IMR-90 (cell line): ENCODE measurements around the gene AP3M1. TPM values are rescaled to one million over a fixed set of nuclear protein-coding genes. Genes with fewer than 3 reads are reported as not detected.

Source experiments
- ATAC-seq: fragments of 200-7000 bp; cut with Tn5 transposase; 2 replicates; pipeline ENCODE4 v1.9.1; 2020; ENCODE audit warnings: low read depth, mild to moderate bottlenecking, moderate library complexity
- BruUV-seq: library from RNA; stranded (reverse); fragments of 400-500 nt; replicated peaks from 2 replicates; lab custom pipeline; 2021; lab: Mats Ljungman, UMichigan
- CTCF ChIA-PET: fragments of 300-600 bp; formaldehyde crosslinking; extraction: SDS; loops from one replicate; lab custom pipeline; 2021; ENCODE audit warnings: antibody characterized with exemption; lab: Yijun Ruan, JAX
- POLR2A ChIA-PET: fragments of 300-600 bp; sonication (Branson Sonifier 250); formaldehyde crosslinking; loops from one replicate; lab custom pipeline; 2022; ENCODE audit warnings: antibody characterized with exemption; ENCODE audit not compliant: unreplicated experiment; lab: Charles Lee
- DNase-seq: peaks from one replicate; pipeline ENCODE4 v3.0.0; 2013
- H2AFZ ChIP-seq: replicated peaks from 2 replicates; pipeline ENCODE3; 2013; ENCODE audit warnings: low read length, mild to moderate bottlenecking; ENCODE audit not compliant: poor library complexity
- H2AK5ac ChIP-seq: 2 replicates; pipeline ENCODE4 v1.6.1; 2013; ENCODE audit warnings: low read depth, low read length, inconsistent platforms
- H2AK9ac ChIP-seq: replicated peaks from 2 replicates; pipeline ENCODE3; 2013; ENCODE audit warnings: mild to moderate bottlenecking, low read depth, low read length, moderate library complexity; ENCODE audit not compliant: poor library complexity
- H2BK120ac ChIP-seq: 2 replicates; pipeline ENCODE4 v1.6.1; 2013; ENCODE audit warnings: low read depth, low read length, inconsistent platforms
- H2BK15ac ChIP-seq: 3 replicates; pipeline ENCODE4 v1.6.1; 2013; ENCODE audit warnings: low read depth, low read length, inconsistent platforms
- H2BK20ac ChIP-seq: 2 replicates; pipeline ENCODE4 v1.6.1; 2013; ENCODE audit warnings: low read depth, mild to moderate bottlenecking, inconsistent platforms, low read length, moderate library complexity
- H2BK5ac ChIP-seq: 2 replicates; pipeline ENCODE4 v1.6.1; 2013; ENCODE audit warnings: mild to moderate bottlenecking, low read depth, low read length, inconsistent platforms; ENCODE audit not compliant: poor library complexity, severe bottlenecking
- H3K14ac ChIP-seq: replicated peaks from 2 replicates; pipeline ENCODE4 v1.6.1; 2013; ENCODE audit warnings: low read depth, low read length, inconsistent platforms
- H3K18ac ChIP-seq: 2 replicates; pipeline ENCODE4 v1.6.1; 2013; ENCODE audit warnings: low read depth, low read length, control low read depth
- H3K23ac ChIP-seq: 2 replicates; pipeline ENCODE4 v1.6.1; 2013; ENCODE audit warnings: low read depth, low read length, inconsistent platforms
- H3K27ac ChIP-seq: 2 replicates; pipeline ENCODE4 v1.5.1; 2013; ENCODE audit warnings: mild to moderate bottlenecking, control low read depth, low read length; ENCODE audit not compliant: insufficient read depth
- H3K27me3 ChIP-seq: 2 replicates; pipeline ENCODE4 v1.6.1; 2013; ENCODE audit warnings: low read length; ENCODE audit not compliant: control insufficient read depth, insufficient read depth
- H3K36me3 ChIP-seq: 2 replicates; pipeline ENCODE4 v1.6.1; 2013; ENCODE audit warnings: low read length, mixed read lengths; ENCODE audit not compliant: control insufficient read depth, insufficient read depth
- H3K4ac ChIP-seq: 2 replicates; pipeline ENCODE4 v1.6.1; 2013; ENCODE audit warnings: low read depth, low read length, inconsistent platforms
- H3K4me1 ChIP-seq: 2 replicates; pipeline ENCODE4 v1.6.1; 2013; ENCODE audit warnings: low read length, mixed read lengths; ENCODE audit not compliant: control insufficient read depth, insufficient read depth
- H3K4me2 ChIP-seq: 2 replicates; pipeline ENCODE4 v1.6.1; 2013; ENCODE audit warnings: low read depth, mild to moderate bottlenecking, control low read depth, low read length, moderate library complexity
- H3K4me3 ChIP-seq: 2 replicates; pipeline ENCODE4 v1.5.1; 2013; ENCODE audit warnings: low read depth, mild to moderate bottlenecking, control low read depth, low read length, moderate library complexity; ENCODE audit not compliant: insufficient read depth
- H3K56ac ChIP-seq: 2 replicates; pipeline ENCODE4 v1.6.1; 2013; ENCODE audit warnings: low read length, inconsistent platforms; ENCODE audit not compliant: insufficient read depth; ENCODE audit errors: extremely low read depth
- H3K79me1 ChIP-seq, 2 experiments: 2 replicates each; pipeline ENCODE4 v1.6.1; 2013; ENCODE audit warnings: low read length in 2 of 2, inconsistent platforms in 1 of 2, low read depth in 1 of 2
- H3K9ac ChIP-seq: 2 replicates; pipeline ENCODE4 v1.6.1; 2013; ENCODE audit warnings: low read depth, low read length, control low read depth
- H3K9me1 ChIP-seq: 2 replicates; pipeline ENCODE4 v1.6.1; 2013; ENCODE audit warnings: low read length, inconsistent platforms; ENCODE audit not compliant: insufficient read depth
- H3K9me3 ChIP-seq: 2 replicates; pipeline ENCODE4 v1.6.1; 2013; ENCODE audit warnings: low read length; ENCODE audit not compliant: control insufficient read depth, insufficient read depth
- H4K20me1 ChIP-seq: 2 replicates; pipeline ENCODE4 v1.6.1; 2013; ENCODE audit warnings: low read length, inconsistent platforms; ENCODE audit not compliant: insufficient read depth
- H4K5ac ChIP-seq: 2 replicates; pipeline ENCODE4 v1.6.1; 2013; ENCODE audit warnings: mild to moderate bottlenecking, low read depth, low read length, control low read depth
- H4K8ac ChIP-seq, 2 experiments: 2 replicates each; pipeline ENCODE4 v1.6.1; 2013; ENCODE audit warnings: low read depth in 2 of 2, low read length in 2 of 2, control low read depth in 1 of 2, inconsistent platforms in 1 of 2
- H4K91ac ChIP-seq: 2 replicates; pipeline ENCODE4 v1.6.1; 2013; ENCODE audit warnings: low read depth, low read length, inconsistent platforms; ENCODE audit not compliant: insufficient read depth
- BHLHE40 ChIP-seq: fragments of 150-350 bp; IDR thresholded peaks from 2 replicates; pipeline ENCODE4 v1.6.1; 2016; ENCODE audit warnings: mild to moderate bottlenecking, low read depth, low read length
- CEBPB ChIP-seq: IDR thresholded peaks from 2 replicates; pipeline ENCODE4 v1.6.1; 2012; ENCODE audit warnings: low read depth, low read length, improper control_type of control experiment
- CHD1 ChIP-seq: IDR thresholded peaks from 2 replicates; pipeline ENCODE4 v1.6.1; 2012; ENCODE audit warnings: low read depth, low read length, improper control_type of control experiment
- FOS ChIP-seq: fragments of 150-350 bp; IDR thresholded peaks from 2 replicates; pipeline ENCODE4 v1.6.1; 2016; ENCODE audit warnings: low read depth, low read length
- MAFK ChIP-seq: IDR thresholded peaks from 2 replicates; pipeline ENCODE4 v1.6.1; 2012; ENCODE audit warnings: low read depth, low read length, improper control_type of control experiment
- MAZ ChIP-seq: IDR thresholded peaks from 2 replicates; pipeline ENCODE4 v1.6.1; 2012; ENCODE audit warnings: low read depth, mild to moderate bottlenecking, low read length, improper control_type of control experiment, moderate library complexity, borderline replicate concordance
- MXI1 ChIP-seq: IDR thresholded peaks from 2 replicates; pipeline ENCODE4 v1.6.1; 2012; ENCODE audit warnings: low read depth, mild to moderate bottlenecking, low read length, moderate library complexity, borderline replicate concordance
- NFE2L2 ChIP-seq: fragments of 150-350 bp; IDR thresholded peaks from 2 replicates; pipeline ENCODE4 v1.6.1; 2016; ENCODE audit warnings: low read depth, mild to moderate bottlenecking, low read length
- POLR2A ChIP-seq: IDR thresholded peaks from 2 replicates; pipeline ENCODE4 v1.6.1; 2012; ENCODE audit warnings: mild to moderate bottlenecking, low read depth, low read length
- RAD21 ChIP-seq: IDR thresholded peaks from 2 replicates; pipeline ENCODE4 v1.6.1; 2012; ENCODE audit warnings: low read length, improper control_type of control experiment
- RCOR1 ChIP-seq: IDR thresholded peaks from 2 replicates; pipeline ENCODE4 v1.6.1; 2012; ENCODE audit warnings: mild to moderate bottlenecking, low read length, improper control_type of control experiment; ENCODE audit not compliant: insufficient replicate concordance
- RFX5 ChIP-seq: IDR thresholded peaks from 2 replicates; pipeline ENCODE4 v1.8.0; 2012; ENCODE audit warnings: low read depth, mild to moderate bottlenecking, low read length, moderate library complexity
- SMC3 ChIP-seq: fragments of 150-350 bp; IDR thresholded peaks from 2 replicates; pipeline ENCODE4 v1.6.1; 2016; ENCODE audit warnings: low read depth, mild to moderate bottlenecking, antibody characterized with exemption, low read length, moderate library complexity
- whole genome bisulfite sequencing, 2 experiments: methylation state at CpG; one replicate each; pipeline versions ENCODE4 v1.1.5 to v1.1.7; 2013; ENCODE audit warnings: missing lambda C conversion rate in 2 of 2; ENCODE audit not compliant: insufficient read length in 1 of 2; ENCODE audit errors: extremely low coverage in 2 of 2; 5-methylcytosine and 5-hydroxymethylcytosine counted together
- dilution Hi-C: fragments of 300-500 bp; cut with HindIII; formaldehyde crosslinking; loops from one replicate; pipeline ENCODE4 v1.14.3; 2018; ENCODE audit warnings: low sequenced_read_pairs; ENCODE audit not compliant: unreplicated experiment
- in situ Hi-C: fragments of 300-500 bp; cut with MboI; formaldehyde crosslinking; loops from 3 replicates; pipeline ENCODE4 v1.14.3; 2019; ENCODE audit warnings: low sequenced_read_pairs, inconsistent platforms, mixed read lengths
- intact Hi-C: fragments of 100-400 bp; cut with micrococcal nuclease; formaldehyde crosslinking; loops from 2 replicates; pipeline ENCODE4 v1.10.0; 2022
- polyA plus RNA-seq, 3 experiments: library from polyadenylated mRNA; depleted of rRNA; stranded (reverse); fragments of >200 nt; gene quantifications; 2 replicates each; pipeline ENCODE4 v1.2.3, GENCODE V29; 2012; ENCODE audit warnings: low replicate concordance in 1 of 3
- total RNA-seq: library from RNA; depleted of rRNA; stranded (reverse); fragments of >200 nt; gene quantifications from 2 replicates; pipeline ENCODE4 v1.2.3, GENCODE V29; 2012
- TF ChIP-seq, protein P1 (sequence below): fragments of 150-350 bp; IDR thresholded peaks from 2 replicates; pipeline ENCODE4 v1.6.1; 2016; ENCODE audit warnings: low read depth, mild to moderate bottlenecking, low read length, moderate library complexity, borderline replicate concordance
- TF ChIP-seq, protein P2 (sequence below): conservative IDR thresholded peaks from 2 replicates; pipeline ENCODE4 v1.5.1; 2012; ENCODE audit warnings: mild to moderate bottlenecking, low read depth, low read length, improper control_type of control experiment
- TF ChIP-seq, protein P3 (sequence below): fragments of 150-350 bp; IDR thresholded peaks from 2 replicates; pipeline ENCODE4 v1.6.1; 2017; ENCODE audit warnings: mild to moderate bottlenecking, antibody characterized with exemption, low read length, low read depth

Gene AP3M1
- total and polyA plus RNA-seq, 2 of the 4 experiments (the other 2 are of a cell fraction): 26.6 to 46.4 TPM

DNA sequence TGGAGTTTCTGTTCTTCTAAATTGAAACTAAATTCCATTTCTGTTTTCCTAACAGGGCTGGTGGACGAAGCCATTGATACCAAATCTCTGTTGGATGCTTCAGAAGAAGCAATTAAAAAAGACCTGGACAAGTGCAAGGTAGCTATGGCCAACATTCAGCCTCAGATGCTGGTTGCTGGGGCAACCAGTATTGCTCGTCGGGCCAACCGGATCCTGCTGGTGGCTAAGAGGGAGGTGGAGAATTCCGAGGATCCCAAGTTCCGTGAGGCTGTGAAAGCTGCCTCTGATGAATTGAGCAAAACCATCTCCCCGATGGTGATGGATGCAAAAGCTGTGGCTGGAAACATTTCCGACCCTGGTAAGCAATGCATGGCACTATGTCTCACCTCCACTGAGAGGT, 45.6 kb downstream of the AP3M1 start:
- Histone ChIP-seq H2AK5ac (no peak overlapping the region), H4K91ac (no peak overlapping the region), H3K4me2 (no peak overlapping the region), H3K4me1 (no peaks in the 10 kb centered on the region), H3K79me1 (peaks cover 41 to 61% of the 10 kb centered on the region in 2 experiments), H3K9me1 (0 out of 2 replicates have a peak, but pooled peaks cover 3% of the 10 kb centered on the region), H3K4ac (no peak overlapping the region), H3K36me3 (peaks cover 74% of the 10 kb centered on the region), H2BK5ac (no peak overlapping the region), H3K14ac (no peak overlapping the region), H3K23ac (no peak overlapping the region), H3K27ac (no peak overlapping the region), H2AK9ac (no peak overlapping the region), H4K8ac (no peak overlapping the region), H3K4me3 (no peak overlapping the region), H2BK15ac (no peak overlapping the region), H2BK20ac (no peak overlapping the region), H2AFZ (no peak overlapping the region), H3K56ac (no peak overlapping the region), H2BK120ac (no peak overlapping the region), H4K20me1 (peaks cover 22% of the 10 kb centered on the region; the same call in 1 of the 2 replicates), H4K5ac (no peak overlapping the region), H3K9me3 (no peaks in the 10 kb centered on the region), H3K9ac (no peak overlapping the region), H3K27me3 (no peaks in the 10 kb centered on the region), H3K18ac (no peak overlapping the region)
- dilution Hi-C loops (no loop called here), in situ Hi-C loops (no loop called here), intact Hi-C loops (no loop called here)
- TF ChIP-seq, protein P1, sequence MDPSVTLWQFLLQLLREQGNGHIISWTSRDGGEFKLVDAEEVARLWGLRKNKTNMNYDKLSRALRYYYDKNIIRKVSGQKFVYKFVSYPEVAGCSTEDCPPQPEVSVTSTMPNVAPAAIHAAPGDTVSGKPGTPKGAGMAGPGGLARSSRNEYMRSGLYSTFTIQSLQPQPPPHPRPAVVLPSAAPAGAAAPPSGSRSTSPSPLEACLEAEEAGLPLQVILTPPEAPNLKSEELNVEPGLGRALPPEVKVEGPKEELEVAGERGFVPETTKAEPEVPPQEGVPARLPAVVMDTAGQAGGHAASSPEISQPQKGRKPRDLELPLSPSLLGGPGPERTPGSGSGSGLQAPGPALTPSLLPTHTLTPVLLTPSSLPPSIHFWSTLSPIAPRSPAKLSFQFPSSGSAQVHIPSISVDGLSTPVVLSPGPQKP: no peak
- TF ChIP-seq BHLHE40 (no peak), POLR2A (no peak), MAFK (no peak), RFX5 (no peak), MAZ (no peak), CHD1 (no peak), SMC3 (no peak), MXI1 (no peak), FOS (no peak), NFE2L2 (no peak), CEBPB (no peak), RAD21 (no peak), RCOR1 (no peak)
- TF ChIP-seq, protein P2, sequence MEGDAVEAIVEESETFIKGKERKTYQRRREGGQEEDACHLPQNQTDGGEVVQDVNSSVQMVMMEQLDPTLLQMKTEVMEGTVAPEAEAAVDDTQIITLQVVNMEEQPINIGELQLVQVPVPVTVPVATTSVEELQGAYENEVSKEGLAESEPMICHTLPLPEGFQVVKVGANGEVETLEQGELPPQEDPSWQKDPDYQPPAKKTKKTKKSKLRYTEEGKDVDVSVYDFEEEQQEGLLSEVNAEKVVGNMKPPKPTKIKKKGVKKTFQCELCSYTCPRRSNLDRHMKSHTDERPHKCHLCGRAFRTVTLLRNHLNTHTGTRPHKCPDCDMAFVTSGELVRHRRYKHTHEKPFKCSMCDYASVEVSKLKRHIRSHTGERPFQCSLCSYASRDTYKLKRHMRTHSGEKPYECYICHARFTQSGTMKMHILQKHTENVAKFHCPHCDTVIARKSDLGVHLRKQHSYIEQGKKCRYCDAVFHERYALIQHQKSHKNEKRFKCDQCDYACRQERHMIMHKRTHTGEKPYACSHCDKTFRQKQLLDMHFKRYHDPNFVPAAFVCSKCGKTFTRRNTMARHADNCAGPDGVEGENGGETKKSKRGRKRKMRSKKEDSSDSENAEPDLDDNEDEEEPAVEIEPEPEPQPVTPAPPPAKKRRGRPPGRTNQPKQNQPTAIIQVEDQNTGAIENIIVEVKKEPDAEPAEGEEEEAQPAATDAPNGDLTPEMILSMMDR: no peak
- TF ChIP-seq, protein P3, sequence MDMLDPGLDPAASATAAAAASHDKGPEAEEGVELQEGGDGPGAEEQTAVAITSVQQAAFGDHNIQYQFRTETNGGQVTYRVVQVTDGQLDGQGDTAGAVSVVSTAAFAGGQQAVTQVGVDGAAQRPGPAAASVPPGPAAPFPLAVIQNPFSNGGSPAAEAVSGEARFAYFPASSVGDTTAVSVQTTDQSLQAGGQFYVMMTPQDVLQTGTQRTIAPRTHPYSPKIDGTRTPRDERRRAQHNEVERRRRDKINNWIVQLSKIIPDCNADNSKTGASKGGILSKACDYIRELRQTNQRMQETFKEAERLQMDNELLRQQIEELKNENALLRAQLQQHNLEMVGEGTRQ: no peak
- CTCF ChIA-PET: no interaction called here
- DNase-seq (no peak), ATAC-seq (no peak)
- POLR2A ChIA-PET: no interaction called here
- no TSS peak for BruUV-seq
- WGBS, 2 experiments: 100% methylated on average over 3 of the region's 8 CpGs; no CpG with 5 or more reads in 1 of the 2 experiments
